ENCODE results near the gene SLC22A7. TPM values are rescaled to one million over a fixed set of nuclear protein-coding genes. Genes with fewer than 3 reads are reported as not detected.

The SLC22A7 gene
- 0.23 TPM for total RNA-seq

GRCh38 chr6:43297644-43298564 is at the start of gene SLC22A7:
Gene SLC22A7, plus strand, starts transcription at chr6:43298260. Its CDS starts 99 bp downstream, at chr6:43298359.

GRCh38 chr6:43308101-43308989 is 10.3 kb downstream of the SLC22A7 start, which contains the start of gene CRIP3:
Gene CRIP3, minus strand, starts transcription at chr6:43308826. Its CDS starts 34 bp downstream, at chr6:43308792.

Small RNAs within 50 kb of the gene (small RNA-seq; reads per million reads assigned to genes)
- not detected for gene RPL12P47

Other genes starting within 250 kb of the SLC22A7 start
- 17.3 TPM for gene CUL7, start 244.4 kb upstream of the SLC22A7 start, total RNA-seq
- gene MRPL2, start 238.8 kb upstream of the SLC22A7 start, total RNA-seq, result 13.6 TPM
- 24.9 TPM for gene KLC4, start 238.6 kb upstream of the SLC22A7 start, total RNA-seq
- 34.8 TPM for gene PTK7, start 221.9 kb upstream of the SLC22A7 start, total RNA-seq
- gene SRF, start 127.0 kb upstream of the SLC22A7 start, total RNA-seq, result 11.3 TPM
- 34.1 TPM for gene CUL9, start 116.1 kb upstream of the SLC22A7 start, total RNA-seq
- gene DNPH1, start 68.8 kb upstream of the SLC22A7 start, total RNA-seq, result 26.1 TPM
- gene TTBK1, start 54.8 kb upstream of the SLC22A7 start, total RNA-seq, result 16.8 TPM
- 6.7 TPM for gene CRIP3, start 10.6 kb downstream of the SLC22A7 start, total RNA-seq
- 18.2 TPM for gene ZNF318, start 71.4 kb downstream of the SLC22A7 start, total RNA-seq
- gene ABCC10, start 129.3 kb downstream of the SLC22A7 start, total RNA-seq, result 23.8 TPM
- gene DLK2, start 157.3 kb downstream of the SLC22A7 start, total RNA-seq, result 8.3 TPM
- gene TJAP1, start 179.3 kb downstream of the SLC22A7 start, total RNA-seq, result 5.1 TPM
- gene LRRC73, start 212.1 kb downstream of the SLC22A7 start, total RNA-seq, result 5.3 TPM
- 66.7 TPM for gene YIPF3, start 218.7 kb downstream of the SLC22A7 start, total RNA-seq
- 25.6 TPM for gene POLR1C, start 218.8 kb downstream of the SLC22A7 start, total RNA-seq

Measured in diencephalon (tissue), 1 donor.